A549 (cell line): ENCODE measurements around the gene TMLHE. TPM values are rescaled to one million over a fixed set of nuclear protein-coding genes. Genes with fewer than 3 reads are reported as not detected.
"Not testable (repeated sequence)": the region's sequence is repeated elsewhere in the genome, so short reads cannot be mapped to it uniquely, and the experiment has no call there.

ENCODE experiments used
- ATAC-seq, 2 experiments: fragments of 200-7000 bp in 1 of 2; fragments of >200 bp in 1 of 2; cut with Nextera tagmentation in 1 of 2; cut with Tn5 transposase in 1 of 2; 3 replicates each; pipeline versions ENCODE4 v1.8.0 to v1.9.1; 2018 to 2020; ENCODE audit warnings: mild to moderate bottlenecking in 1 of 2, moderate library complexity in 1 of 2
- CTCF ChIA-PET: fragments of 300-600 bp; sonication (Branson Sonifier 250); formaldehyde crosslinking; extraction: SDS; loops from one replicate; lab custom pipeline; 2021; ENCODE audit warnings: antibody characterized with exemption, inconsistent platforms; lab: Yijun Ruan, JAX
- POLR2A ChIA-PET: fragments of 350-600 bp; formaldehyde crosslinking; extraction: SDS; loops from one replicate; lab custom pipeline; 2021; ENCODE audit warnings: antibody characterized with exemption, inconsistent platforms; lab: Yijun Ruan, JAX
- DNase-seq, 2 experiments: peaks; one replicate each; pipeline versions ENCODE4 v3.0.0 to v3.0.0-alpha.2; 2011 to 2016; ENCODE audit warnings: low read depth in 1 of 2, low spot score in 1 of 2
- FAIRE-seq: peaks from 2 replicates; lab custom pipeline; 2011; peaks lifted over from hg19 to GRCh38; lab: Jason Lieb, UNC
- H3K27ac ChIP-seq, 2 experiments: fragments of >200 bp; sonication (Bioruptor Twin); formaldehyde crosslinking; 3 replicates each; pipeline ENCODE4 v1.5.1; 2016 to 2017
- H3K4me1 ChIP-seq: fragments of >200 bp; sonication (Bioruptor Twin); formaldehyde crosslinking; 3 replicates; pipeline ENCODE4 v1.6.1; 2016
- H3K4me2 ChIP-seq: fragments of >200 bp; sonication (Bioruptor Twin); formaldehyde crosslinking; 3 replicates; pipeline ENCODE4 v1.6.1; 2016
- H3K4me3 ChIP-seq: fragments of >200 bp; sonication (Bioruptor Twin); formaldehyde crosslinking; 3 replicates; pipeline ENCODE4 v1.5.1; 2016
- H3K9me3 ChIP-seq: fragments of >200 bp; sonication (Bioruptor Twin); formaldehyde crosslinking; 3 replicates; pipeline ENCODE4 v1.6.1; 2016
- CBX8 ChIP-seq: fragments of 200-600 bp; sonication (generic); IDR thresholded peaks from 2 replicates; pipeline ENCODE4 v1.6.1; 2016
- CHD4 ChIP-seq: fragments of 200-600 bp; sonication (generic); IDR thresholded peaks from 2 replicates; pipeline ENCODE4 v1.6.1; 2016; ENCODE audit warnings: antibody characterized with exemption, mild to moderate bottlenecking, borderline replicate concordance
- CTCF ChIP-seq: fragments of >200 bp; sonication (Bioruptor Twin); formaldehyde crosslinking; IDR thresholded peaks from 3 replicates; pipeline ENCODE4 v1.5.1; 2016
- EHF ChIP-seq: fragments of 250-450 bp; sonication (Bioruptor Pico); IDR thresholded peaks from 2 replicates; pipeline ENCODE4 v1.5.0; 2020; ENCODE audit warnings: mild to moderate bottlenecking
- EHMT2 ChIP-seq: fragments of 200-600 bp; sonication (generic); IDR thresholded peaks from 2 replicates; pipeline ENCODE4 v1.6.1; 2016; ENCODE audit warnings: antibody characterized with exemption, low read depth, mild to moderate bottlenecking, moderate library complexity
- EP300 ChIP-seq, 2 experiments: fragments of >200 bp; sonication (Bioruptor Twin); formaldehyde crosslinking; IDR thresholded peaks; 2 replicates in 1 of 2; 3 replicates in 1 of 2; pipeline ENCODE4 v1.6.1; 2016 to 2017
- ESRRA ChIP-seq: fragments of 150-350 bp; IDR thresholded peaks from 2 replicates; pipeline ENCODE4 v1.6.1; 2014; ENCODE audit warnings: mild to moderate bottlenecking, low read length, borderline replicate concordance
- HDAC2 ChIP-seq: fragments of 200-600 bp; sonication (generic); IDR thresholded peaks from 2 replicates; pipeline ENCODE4 v1.6.1; 2016
- HES2 ChIP-seq: fragments of >200 bp; sonication (Bioruptor Twin); formaldehyde crosslinking; IDR thresholded peaks from 2 replicates; pipeline ENCODE4 v1.6.1; 2016
- JUNB ChIP-seq: fragments of >200 bp; sonication (Bioruptor Twin); formaldehyde crosslinking; IDR thresholded peaks from 2 replicates; pipeline ENCODE4 v1.6.1; 2016
- KDM1A ChIP-seq: fragments of 200-600 bp; sonication (generic); IDR thresholded peaks from 2 replicates; pipeline ENCODE4 v1.6.1; 2016; ENCODE audit warnings: low read depth, mild to moderate bottlenecking
- MAFK ChIP-seq: fragments of 450-650 bp; IDR thresholded peaks from 2 replicates; pipeline ENCODE4 v1.6.1; 2014; ENCODE audit not compliant: partially characterized antibody
- NR3C1 ChIP-seq: fragments of >200 bp; sonication (Bioruptor Twin); formaldehyde crosslinking; IDR thresholded peaks from 3 replicates; pipeline ENCODE4 v1.6.1; 2017
- POLR2A ChIP-seq: IDR thresholded peaks from 2 replicates; pipeline ENCODE4 v1.6.1; 2012; ENCODE audit warnings: mild to moderate bottlenecking, low read length
- RARB ChIP-seq: fragments of 250-450 bp; sonication (Bioruptor Pico); IDR thresholded peaks from 2 replicates; pipeline ENCODE4 v1.8.0; 2021; ENCODE audit warnings: mild to moderate bottlenecking, moderate library complexity
- RFX5 ChIP-seq: fragments of 450-650 bp; IDR thresholded peaks from 2 replicates; pipeline ENCODE4 v1.7.1; 2014; ENCODE audit warnings: antibody characterized with exemption, mild to moderate bottlenecking, moderate library complexity
- RNF2 ChIP-seq: fragments of 200-600 bp; sonication (generic); IDR thresholded peaks from 2 replicates; pipeline ENCODE4 v1.6.1; 2016; ENCODE audit warnings: low read depth, mild to moderate bottlenecking, antibody characterized with exemption, moderate library complexity, borderline replicate concordance
- SREBF2 ChIP-seq: fragments of 450-650 bp; IDR thresholded peaks from 2 replicates; pipeline ENCODE4 v1.6.1; 2014; ENCODE audit warnings: mild to moderate bottlenecking, moderate library complexity
- TFCP2L1 ChIP-seq: fragments of 250-450 bp; sonication (Bioruptor Pico); IDR thresholded peaks from 2 replicates; pipeline ENCODE4 v1.5.0; 2021; ENCODE audit warnings: mild to moderate bottlenecking
- TP53 ChIP-seq: fragments of 250-450 bp; sonication (Bioruptor Pico); IDR thresholded peaks from 2 replicates; pipeline ENCODE4 v1.5.0; 2021; ENCODE audit warnings: mild to moderate bottlenecking, moderate library complexity
- ZNF302 ChIP-seq: fragments of 250-450 bp; sonication (Bioruptor Pico); IDR thresholded peaks from 2 replicates; pipeline ENCODE4 v1.9.0; 2021; ENCODE audit warnings: inconsistent platforms, mild to moderate bottlenecking, moderate library complexity
- WGBS: methylation state at CpG from one replicate; pipeline ENCODE4 v1.1.6; 2017; ENCODE audit errors: missing lambda C conversion rate; 5-methylcytosine and 5-hydroxymethylcytosine counted together
- polyA plus RNA-seq, 4 experiments: library from polyadenylated mRNA; depleted of rRNA in 3 of 4; stranded (reverse); fragments of >200 nt; fragmentation: RNase III in 1 of 4; extraction: RNeasy Plus Mini Kit Qiagen cat#74134 plus additional on column Dnase treatment in 1 of 4; gene quantifications; 2 replicates in 3 of 4; 3 replicates in 1 of 4; pipeline ENCODE4 v1.2.3, GENCODE V29; 2011 to 2017
- TF ChIP-seq, protein P1 (sequence below): IDR thresholded peaks from 2 replicates; pipeline ENCODE4 v1.6.1; 2012
- TF ChIP-seq, protein P2 (sequence below): fragments of 150-350 bp; IDR thresholded peaks from 2 replicates; pipeline ENCODE4 v1.6.1; 2014; ENCODE audit warnings: low read depth, mild to moderate bottlenecking, low read length
- TF ChIP-seq, protein P3 (sequence below): fragments of 450-650 bp; IDR thresholded peaks from 2 replicates; pipeline ENCODE4 v1.6.1; 2014; ENCODE audit warnings: antibody characterized with exemption

Gene TMLHE
- polyA plus RNA-seq, 2 of the 4 experiments (the other 2 are of a cell fraction): 10.7 to 23.5 TPM

GRCh38 chrX:155544881-155545280, 67.9 kb downstream of the TMLHE start:
- Histone ChIP-seq H3K4me1 (no peaks in the 10 kb centered on the region), H3K9me3 (peaks cover 5% of the 10 kb centered on the region; the same call in 1 of the 3 replicates), H3K27ac (no peak overlapping the region), H3K4me3 (no peak overlapping the region), H3K4me2 (no peak overlapping the region)
- no peak for TF ChIP-seq CBX8
- TF ChIP-seq RNF2: no peak
- no peak for TF ChIP-seq HES2
- TF ChIP-seq, protein P1, sequence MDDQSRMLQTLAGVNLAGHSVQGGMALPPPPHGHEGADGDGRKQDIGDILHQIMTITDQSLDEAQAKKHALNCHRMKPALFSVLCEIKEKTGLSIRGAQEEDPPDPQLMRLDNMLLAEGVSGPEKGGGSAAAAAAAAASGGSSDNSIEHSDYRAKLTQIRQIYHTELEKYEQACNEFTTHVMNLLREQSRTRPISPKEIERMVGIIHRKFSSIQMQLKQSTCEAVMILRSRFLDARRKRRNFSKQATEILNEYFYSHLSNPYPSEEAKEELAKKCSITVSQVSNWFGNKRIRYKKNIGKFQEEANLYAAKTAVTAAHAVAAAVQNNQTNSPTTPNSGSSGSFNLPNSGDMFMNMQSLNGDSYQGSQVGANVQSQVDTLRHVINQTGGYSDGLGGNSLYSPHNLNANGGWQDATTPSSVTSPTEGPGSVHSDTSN: no peak
- no peak for TF ChIP-seq NR3C1
- TF ChIP-seq POLR2A: no peak
- no peak for TF ChIP-seq CHD4
- TF ChIP-seq RARB (CRISPR knock-in tag): no peak
- no peak for TF ChIP-seq TP53 (CRISPR knock-in tag)
- TF ChIP-seq HDAC2: no peak
- no peak for TF ChIP-seq KDM1A
- no peak for TF ChIP-seq ZNF302 (CRISPR knock-in tag)
- no peak for TF ChIP-seq EP300 (IDR thresholded peaks at IDR 0.05)
- TF ChIP-seq, protein P2, sequence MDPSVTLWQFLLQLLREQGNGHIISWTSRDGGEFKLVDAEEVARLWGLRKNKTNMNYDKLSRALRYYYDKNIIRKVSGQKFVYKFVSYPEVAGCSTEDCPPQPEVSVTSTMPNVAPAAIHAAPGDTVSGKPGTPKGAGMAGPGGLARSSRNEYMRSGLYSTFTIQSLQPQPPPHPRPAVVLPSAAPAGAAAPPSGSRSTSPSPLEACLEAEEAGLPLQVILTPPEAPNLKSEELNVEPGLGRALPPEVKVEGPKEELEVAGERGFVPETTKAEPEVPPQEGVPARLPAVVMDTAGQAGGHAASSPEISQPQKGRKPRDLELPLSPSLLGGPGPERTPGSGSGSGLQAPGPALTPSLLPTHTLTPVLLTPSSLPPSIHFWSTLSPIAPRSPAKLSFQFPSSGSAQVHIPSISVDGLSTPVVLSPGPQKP: no peak
- 50% methylated on average over 2 of the region's 2 CpGs for WGBS
- DNase-seq: no peak
- ChIA-PET CTCF (no interaction called here), POLR2A (no interaction called here)
- FAIRE-seq: no peak
- ATAC-seq: no peak

DNA sequence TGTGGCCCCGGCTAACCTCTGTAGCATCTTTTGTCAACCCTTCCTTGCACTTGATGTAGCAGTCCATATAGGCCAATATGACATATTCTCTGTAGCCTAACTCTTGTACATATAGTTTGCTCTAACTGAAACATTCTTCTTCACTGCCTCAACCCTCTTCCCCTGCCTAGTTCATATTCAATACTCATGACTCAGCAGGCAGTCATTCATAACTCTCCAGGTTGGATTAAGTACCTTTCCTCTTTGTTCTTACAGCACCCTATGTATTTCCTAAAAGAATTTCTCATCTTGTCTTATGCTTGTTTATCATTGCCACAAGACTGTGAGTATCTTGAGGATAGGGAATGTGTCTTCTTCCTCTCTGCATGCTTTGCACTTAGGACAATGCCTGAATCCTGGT, 76.9 kb downstream of the TMLHE start:
- Histone ChIP-seq H3K4me3 (no peak overlapping the region), H3K27ac (no peak overlapping the region), H3K4me1 (no peaks in the 10 kb centered on the region), H3K4me2 (no peak overlapping the region), H3K9me3 (no peaks in the 10 kb centered on the region)
- DNase-seq (no peak), FAIRE-seq (no peak), ATAC-seq (no peak)
- ChIA-PET POLR2A (no interaction called here), CTCF (no interaction called here)
- TF ChIP-seq RFX5: no peak
- peak; percentile 7 for TF ChIP-seq MAFK
- WGBS: 94% methylated on average over 1 of the region's 1 CpG

DNA sequence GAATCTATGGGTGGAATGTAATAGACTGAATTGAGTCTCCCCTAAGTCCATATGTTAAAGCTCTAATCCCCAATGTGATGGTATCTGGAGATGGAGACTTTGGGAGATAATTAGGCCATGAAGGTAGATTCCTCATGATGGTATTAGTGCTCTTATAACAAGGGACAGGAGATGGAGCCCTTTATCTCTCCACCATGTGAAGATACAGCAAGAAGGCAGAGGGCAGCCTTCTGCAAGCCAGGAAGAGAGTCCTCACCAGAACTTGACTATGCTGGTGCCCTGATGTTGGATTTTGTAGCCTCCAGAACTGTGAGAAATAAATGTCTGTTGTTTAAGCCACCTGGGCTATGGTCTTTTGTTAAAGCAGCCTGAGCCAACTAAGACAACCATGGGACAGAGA, 78.0 kb downstream of the TMLHE start:
- CTCF ChIA-PET: no interaction called here
- Histone ChIP-seq H3K4me2 (no peak overlapping the region), H3K27ac (no peak overlapping the region), H3K9me3 (no peaks in the 10 kb centered on the region), H3K4me3 (no peak overlapping the region), H3K4me1 (no peaks in the 10 kb centered on the region)
- ATAC-seq (no peak), DNase-seq (peak in 1 of 2 experiments; percentile 3), FAIRE-seq (no peak)
- POLR2A ChIA-PET: no interaction called here
- TF ChIP-seq CTCF: no peak
- no peak for TF ChIP-seq RFX5
- no peak for TF ChIP-seq EHMT2
- TF ChIP-seq, protein P3, sequence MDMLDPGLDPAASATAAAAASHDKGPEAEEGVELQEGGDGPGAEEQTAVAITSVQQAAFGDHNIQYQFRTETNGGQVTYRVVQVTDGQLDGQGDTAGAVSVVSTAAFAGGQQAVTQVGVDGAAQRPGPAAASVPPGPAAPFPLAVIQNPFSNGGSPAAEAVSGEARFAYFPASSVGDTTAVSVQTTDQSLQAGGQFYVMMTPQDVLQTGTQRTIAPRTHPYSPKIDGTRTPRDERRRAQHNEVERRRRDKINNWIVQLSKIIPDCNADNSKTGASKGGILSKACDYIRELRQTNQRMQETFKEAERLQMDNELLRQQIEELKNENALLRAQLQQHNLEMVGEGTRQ: no peak
- TF ChIP-seq EHF (CRISPR knock-in tag): no peak
- no peak for TF ChIP-seq JUNB
- no peak for TF ChIP-seq TFCP2L1 (CRISPR knock-in tag)
- no peak for TF ChIP-seq ESRRA
- TF ChIP-seq SREBF2: no peak

DNA sequence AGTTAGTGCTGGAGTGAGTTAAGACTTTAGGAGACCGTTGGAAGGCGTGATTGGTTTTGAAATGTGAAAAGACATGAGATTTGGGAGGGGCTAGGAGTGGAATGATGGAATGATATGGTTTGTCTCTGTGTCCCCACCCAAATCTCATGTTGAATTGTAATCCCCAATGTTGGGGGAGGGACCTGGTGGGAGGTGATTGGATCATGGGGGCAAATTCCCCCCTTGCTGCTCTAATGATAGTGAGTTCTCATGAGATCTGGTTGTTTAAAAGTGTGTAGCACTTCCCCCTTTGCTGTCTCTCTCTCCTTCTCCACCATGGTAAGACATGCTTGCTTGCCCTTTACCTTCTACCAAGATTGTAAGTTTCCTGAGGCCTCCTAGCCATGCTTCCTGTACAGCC, 85.7 kb downstream of the TMLHE start:
- DNase-seq, FAIRE-seq, POLR2A ChIA-PET, H3K27ac ChIP-seq, H3K4me2 ChIP-seq, ATAC-seq, CTCF ChIA-PET, H3K9me3 ChIP-seq, H3K4me3 ChIP-seq, H3K4me1 ChIP-seq: not testable (repeated sequence)
- WGBS: 90% methylated on average over 2 of the region's 2 CpGs
